ENCODE data around the gene STRAP. TPM values are rescaled to one million over a fixed set of nuclear protein-coding genes. Genes with fewer than 3 reads are reported as not detected.

Gene STRAP
- total and polyA plus RNA-seq, 2 of the 13 experiments (the other 11 are each of a cell fraction or from before 2014, with no cell fraction given) = 66.9 to 118 TPM

GRCh38 chr12:15931590-15932053 is 49.4 kb downstream of the STRAP start (continued):
- TF ChIP-seq, protein P1, sequence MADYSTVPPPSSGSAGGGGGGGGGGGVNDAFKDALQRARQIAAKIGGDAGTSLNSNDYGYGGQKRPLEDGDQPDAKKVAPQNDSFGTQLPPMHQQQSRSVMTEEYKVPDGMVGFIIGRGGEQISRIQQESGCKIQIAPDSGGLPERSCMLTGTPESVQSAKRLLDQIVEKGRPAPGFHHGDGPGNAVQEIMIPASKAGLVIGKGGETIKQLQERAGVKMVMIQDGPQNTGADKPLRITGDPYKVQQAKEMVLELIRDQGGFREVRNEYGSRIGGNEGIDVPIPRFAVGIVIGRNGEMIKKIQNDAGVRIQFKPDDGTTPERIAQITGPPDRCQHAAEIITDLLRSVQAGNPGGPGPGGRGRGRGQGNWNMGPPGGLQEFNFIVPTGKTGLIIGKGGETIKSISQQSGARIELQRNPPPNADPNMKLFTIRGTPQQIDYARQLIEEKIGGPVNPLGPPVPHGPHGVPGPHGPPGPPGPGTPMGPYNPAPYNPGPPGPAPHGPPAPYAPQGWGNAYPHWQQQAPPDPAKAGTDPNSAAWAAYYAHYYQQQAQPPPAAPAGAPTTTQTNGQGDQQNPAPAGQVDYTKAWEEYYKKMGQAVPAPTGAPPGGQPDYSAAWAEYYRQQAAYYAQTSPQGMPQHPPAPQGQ (CRISPR knock-in tag; IDR thresholded peaks at IDR 0.05; ENCODE audit: borderline replicate concordance) = no peak
- no peak for TF ChIP-seq ZNF883 (CRISPR knock-in tag; IDR thresholded peaks at IDR 0.05; ENCODE audit: not compliant biosample characterization)
- TF ChIP-seq, protein P2, sequence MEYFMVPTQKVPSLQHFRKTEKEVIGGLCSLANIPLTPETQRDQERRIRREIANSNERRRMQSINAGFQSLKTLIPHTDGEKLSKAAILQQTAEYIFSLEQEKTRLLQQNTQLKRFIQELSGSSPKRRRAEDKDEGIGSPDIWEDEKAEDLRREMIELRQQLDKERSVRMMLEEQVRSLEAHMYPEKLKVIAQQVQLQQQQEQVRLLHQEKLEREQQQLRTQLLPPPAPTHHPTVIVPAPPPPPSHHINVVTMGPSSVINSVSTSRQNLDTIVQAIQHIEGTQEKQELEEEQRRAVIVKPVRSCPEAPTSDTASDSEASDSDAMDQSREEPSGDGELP (IDR thresholded peaks at IDR 0.05; ENCODE audit: borderline replicate concordance, low read depth) = no peak
- no peak for TF ChIP-seq FOXP1 (IDR thresholded peaks at IDR 0.05)
- TF ChIP-seq FOXP1 (CRISPR knock-in tag; IDR thresholded peaks at IDR 0.05) = 0 out of 2 replicates have a peak, but pooled peaks have one; percentile 6
- TF ChIP-seq SMAD3 (CRISPR knock-in tag; IDR thresholded peaks at IDR 0.05) = no peak
- no peak for TF ChIP-seq CSRNP1 (CRISPR knock-in tag; IDR thresholded peaks at IDR 0.05)
- peak; percentile 87 for TF ChIP-seq MAFF (IDR thresholded peaks at IDR 0.05; ENCODE audit: low read depth, low read length)
- TF ChIP-seq ZBTB21 (CRISPR knock-in tag; IDR thresholded peaks at IDR 0.05) = no peak
- no peak for TF ChIP-seq SIX4 (CRISPR knock-in tag; IDR thresholded peaks at IDR 0.05)
- TF ChIP-seq DR1 (CRISPR knock-in tag; IDR thresholded peaks at IDR 0.05) = no peak
- TF ChIP-seq ZNF782 (CRISPR knock-in tag; IDR thresholded peaks at IDR 0.05; ENCODE audit: borderline replicate concordance) = no peak
- TF ChIP-seq PAX8 (CRISPR knock-in tag; IDR thresholded peaks at IDR 0.05; ENCODE audit: borderline replicate concordance) = no peak
- TF ChIP-seq ZNF709 (CRISPR knock-in tag; IDR thresholded peaks at IDR 0.05) = no peak
- TF ChIP-seq SETDB1 (CRISPR knock-in tag; IDR thresholded peaks at IDR 0.05; ENCODE audit: borderline replicate concordance) = no peak
- TF ChIP-seq PPARG (CRISPR knock-in tag; conservative IDR thresholded peaks at IDR 0.05) = 0 out of 2 replicates have a peak, but pooled peaks have one; percentile 55
- no peak for TF ChIP-seq E2F1 (CRISPR knock-in tag; IDR thresholded peaks at IDR 0.05)
- no peak for TF ChIP-seq NFIC (IDR thresholded peaks at IDR 0.05; ENCODE audit: low read length)
- TF ChIP-seq ZNF335 (CRISPR knock-in tag; IDR thresholded peaks at IDR 0.05) = no peak
- TF ChIP-seq ZNF124 (CRISPR knock-in tag; IDR thresholded peaks at IDR 0.05) = peak; percentile 56; the same call in 1 of the 2 replicates
- TF ChIP-seq ERF (CRISPR knock-in tag; IDR thresholded peaks at IDR 0.05) = no peak
- TF ChIP-seq ZNF496 (CRISPR knock-in tag; IDR thresholded peaks at IDR 0.05; ENCODE audit: insufficient replicate concordance) = no peak
- TF ChIP-seq ATF7-NPFF (CRISPR knock-in tag; IDR thresholded peaks at IDR 0.05; ENCODE audit: low read depth) = no peak
- TF ChIP-seq ZNF281 (CRISPR knock-in tag; IDR thresholded peaks at IDR 0.05; ENCODE audit: borderline replicate concordance) = no peak

Data from HepG2 (cell line).